Measurements from ENCODE around the gene VSTM1. TPM values are rescaled to one million over a fixed set of nuclear protein-coding genes. Genes with fewer than 3 reads are reported as not detected.

The VSTM1 gene
- total and polyA plus RNA-seq, 2 donors (not counting 3 experiments of a cell fraction or from before 2014, with no cell fraction given): not detected

GRCh38 chr19:54073829-54074228 lies 10.1 kb upstream of the VSTM1 start:
- Histone ChIP-seq H3K79me2 (ENCODE audit: control insufficient read depth, insufficient read depth, low read length) (no peaks in the 10 kb centered on the region), H4K20me1 (replicated peaks; ENCODE audit: control insufficient read depth, extremely low read depth, insufficient read depth, low read length) (no peaks in the 10 kb centered on the region), H2AFZ (ENCODE audit: low read depth, low read length) (no peak overlapping the region), H3K27ac (ENCODE audit: insufficient read depth, low read depth, low read length) (no peak overlapping the region), H3K9me1 (replicated peaks; ENCODE audit: control insufficient read depth, extremely low read depth, insufficient read depth, low read length) (no peaks in the 10 kb centered on the region), H3K36me3 (ENCODE audit: control insufficient read depth in 2 of 2, extremely low read depth in 1 of 2, insufficient read depth in 2 of 2, low read length in 2 of 2) (no peaks in the 10 kb centered on the region), H3K4me2 (ENCODE audit: insufficient read depth, low read length) (no peak overlapping the region), H3K27me3 (ENCODE audit: control insufficient read depth in 2 of 2, insufficient read depth in 2 of 2, low read length in 2 of 2) (no peaks in the 10 kb centered on the region), H3K4me3 (replicated peaks in 1 of 3; ENCODE audit: insufficient read depth in 1 of 3, low read depth in 1 of 3, low read length in 3 of 3) (no peak overlapping the region), H3K9me3 (replicated peaks; ENCODE audit: control insufficient read depth, insufficient read depth, low read length) (no peaks in the 10 kb centered on the region), H3K9ac (replicated peaks; ENCODE audit: extremely low read depth, insufficient read depth, low read length) (no peak overlapping the region), H3K4me1 (ENCODE audit: control insufficient read depth, extremely low read depth, insufficient read depth, low read length) (no peaks in the 10 kb centered on the region)
- no TSS peak for BruUV-seq (replicated peaks)
- TF ChIP-seq POLR2AphosphoS5 (IDR thresholded peaks at IDR 0.05; ENCODE audit: insufficient read depth, low read depth, low read length) (no peak), MYC (IDR thresholded peaks at IDR 0.05; ENCODE audit: low read depth, low read length) (no peak), FOS (IDR thresholded peaks at IDR 0.05; ENCODE audit: borderline replicate concordance, insufficient read depth, low read length) (no peak), EZH2 (IDR thresholded peaks at IDR 0.05; ENCODE audit: borderline replicate concordance, low read depth, low read length, severe bottlenecking) (no peak), POLR2A (IDR thresholded peaks at IDR 0.05; ENCODE audit: low read depth, low read length) (no peak), GATA2 (IDR thresholded peaks at IDR 0.05; ENCODE audit: insufficient read depth, insufficient read length, low read depth, low read length) (no peak), MAX (IDR thresholded peaks at IDR 0.05; ENCODE audit: insufficient read depth, insufficient read length) (no peak), JUN (IDR thresholded peaks at IDR 0.05; ENCODE audit: borderline replicate concordance, insufficient read depth, insufficient read length, low read depth) (no peak), CTCF (IDR thresholded peaks at IDR 0.05; ENCODE audit: extremely low read depth in 1 of 2, insufficient read depth in 1 of 2, low read depth in 1 of 2, low read length in 2 of 2) (no peak)
- dilution Hi-C loops (cut with MboI; ENCODE audit: extremely low pct_ligation_motif_present, low sequenced_read_pairs): no loop called here
- FAIRE-seq (no peak), DNase-seq (ENCODE audit: low read depth, low spot score) (no peak)
- ChIA-PET CTCF (no interaction called here), POLR2A (no interaction called here)
- intact Hi-C loops (cut with micrococcal nuclease): no loop called here
